SU-DHL-6 (cell line): ENCODE data around the gene ACSM5.
"Not testable (repeated sequence)": the region's sequence is repeated elsewhere in the genome, so short reads cannot be mapped to it uniquely, and the experiment has no call there.

Experiments used
- EZH2phosphoT487 ChIP-seq: fragments of 200-600 bp; sonication (generic), shearing (Covaris generic); conservative IDR thresholded peaks from 2 replicates; pipeline ENCODE4 v1.6.1; 2018; ENCODE audit warnings: mild to moderate bottlenecking, antibody characterized with exemption, low read length, moderate library complexity, mixed read lengths
- TF ChIP-seq, protein P1 (sequence below): fragments of 200-600 bp; sonication (generic); IDR thresholded peaks from one replicate; pipeline ENCODE4 v1.5.1; 2017; ENCODE audit warnings: antibody characterized with exemption, mild to moderate bottlenecking, low read length, moderate library complexity; ENCODE audit not compliant: insufficient read depth, poor library complexity, severe bottlenecking

GRCh38 chr16:20469930-20470329 lies 60.6 kb downstream of the ACSM5 start:
- TF ChIP-seq, protein P1, sequence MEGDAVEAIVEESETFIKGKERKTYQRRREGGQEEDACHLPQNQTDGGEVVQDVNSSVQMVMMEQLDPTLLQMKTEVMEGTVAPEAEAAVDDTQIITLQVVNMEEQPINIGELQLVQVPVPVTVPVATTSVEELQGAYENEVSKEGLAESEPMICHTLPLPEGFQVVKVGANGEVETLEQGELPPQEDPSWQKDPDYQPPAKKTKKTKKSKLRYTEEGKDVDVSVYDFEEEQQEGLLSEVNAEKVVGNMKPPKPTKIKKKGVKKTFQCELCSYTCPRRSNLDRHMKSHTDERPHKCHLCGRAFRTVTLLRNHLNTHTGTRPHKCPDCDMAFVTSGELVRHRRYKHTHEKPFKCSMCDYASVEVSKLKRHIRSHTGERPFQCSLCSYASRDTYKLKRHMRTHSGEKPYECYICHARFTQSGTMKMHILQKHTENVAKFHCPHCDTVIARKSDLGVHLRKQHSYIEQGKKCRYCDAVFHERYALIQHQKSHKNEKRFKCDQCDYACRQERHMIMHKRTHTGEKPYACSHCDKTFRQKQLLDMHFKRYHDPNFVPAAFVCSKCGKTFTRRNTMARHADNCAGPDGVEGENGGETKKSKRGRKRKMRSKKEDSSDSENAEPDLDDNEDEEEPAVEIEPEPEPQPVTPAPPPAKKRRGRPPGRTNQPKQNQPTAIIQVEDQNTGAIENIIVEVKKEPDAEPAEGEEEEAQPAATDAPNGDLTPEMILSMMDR = not testable (repeated sequence)
- TF ChIP-seq EZH2phosphoT487 = not testable (repeated sequence)
